KMS-11 (cell line): Measurements from ENCODE around the gene DUOX2.

Experiments used
- H2AFZ ChIP-seq: fragments of 200-600 bp; sonication (generic); 2 replicates; pipeline ENCODE4 v1.6.1; 2016; ENCODE audit warnings: antibody characterized with exemption, mixed run types, low read depth
- H3K27ac ChIP-seq: fragments of 200-600 bp; sonication (generic); 2 replicates; pipeline ENCODE4 v1.6.1; 2016; ENCODE audit warnings: mild to moderate bottlenecking, mixed run types
- H3K27me3 ChIP-seq: fragments of 200-600 bp; sonication (generic); 2 replicates; pipeline ENCODE4 v1.6.1; 2017; ENCODE audit warnings: mild to moderate bottlenecking, low read depth, mixed run types, moderate library complexity; ENCODE audit not compliant: insufficient read depth
- H3K36me3 ChIP-seq: fragments of 200-600 bp; sonication (generic); 2 replicates; pipeline ENCODE4 v1.6.1; 2017; ENCODE audit warnings: mild to moderate bottlenecking, mixed run types; ENCODE audit not compliant: insufficient read depth
- H3K4me1 ChIP-seq: fragments of 200-600 bp; sonication (generic); 2 replicates; pipeline ENCODE4 v1.6.1; 2016; ENCODE audit warnings: mild to moderate bottlenecking, low read depth, mixed run types; ENCODE audit not compliant: poor library complexity, severe bottlenecking
- H3K4me2 ChIP-seq: fragments of 200-600 bp; sonication (generic); 2 replicates; pipeline ENCODE4 v1.7.0; 2016; ENCODE audit warnings: mild to moderate bottlenecking, mixed run types
- H3K4me3 ChIP-seq: fragments of 200-600 bp; sonication (generic); IDR thresholded peaks from 2 replicates; pipeline ENCODE4 v1.6.1; 2017; ENCODE audit warnings: low read depth, low read length, mixed read lengths; ENCODE audit not compliant: insufficient read depth
- H3K79me2 ChIP-seq: fragments of 200-600 bp; sonication (generic); 2 replicates; pipeline ENCODE4 v1.6.1; 2016; ENCODE audit warnings: low read depth, mixed run types; ENCODE audit not compliant: insufficient read depth
- H3K9ac ChIP-seq: fragments of 200-600 bp; sonication (generic); 2 replicates; pipeline ENCODE4 v1.6.1; 2016; ENCODE audit warnings: mild to moderate bottlenecking, mixed run types
- H4K20me1 ChIP-seq: fragments of 200-600 bp; sonication (generic); 2 replicates; pipeline ENCODE4 v1.6.1; 2016; ENCODE audit warnings: mild to moderate bottlenecking, mixed run types; ENCODE audit not compliant: insufficient read depth
- CTCF ChIP-seq: fragments of 200-600 bp; sonication (generic); conservative IDR thresholded peaks from 2 replicates; pipeline ENCODE4 v1.6.1; 2017; ENCODE audit warnings: low read depth, mild to moderate bottlenecking, antibody characterized with exemption, low read length, moderate library complexity, mixed read lengths

The DUOX2 gene

DNA sequence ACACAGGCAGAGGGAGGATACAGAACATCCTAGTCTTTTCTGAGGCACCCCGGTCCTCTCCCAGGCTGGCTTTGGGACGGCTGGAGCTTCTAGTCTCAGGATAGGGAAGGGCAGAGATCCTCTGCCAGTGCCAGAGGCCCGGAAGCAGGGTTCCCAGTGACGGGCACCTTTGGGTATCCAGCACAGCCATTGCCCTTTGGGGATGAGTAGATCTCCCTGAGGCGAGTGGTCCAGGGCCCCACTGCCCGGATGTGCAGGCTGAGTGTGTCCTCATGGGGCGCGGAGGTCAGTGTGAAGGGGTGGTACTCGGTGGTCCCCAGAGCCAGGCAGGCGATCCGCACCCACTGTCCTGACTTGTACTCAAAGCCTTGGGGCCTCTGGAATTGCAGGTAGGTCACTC, 18.3 kb downstream of the DUOX2 start:
- no peak for TF ChIP-seq CTCF
- Histone ChIP-seq H3K9ac (no peak overlapping the region), H3K4me2 (no peak overlapping the region), H3K36me3 (no peaks in the 10 kb centered on the region), H2AFZ (no peak overlapping the region), H3K4me1 (no peaks in the 10 kb centered on the region), H3K27ac (no peak overlapping the region), H3K27me3 (no peaks in the 10 kb centered on the region), H3K79me2 (no peaks in the 10 kb centered on the region), H3K4me3 (no peak overlapping the region), H4K20me1 (no peaks in the 10 kb centered on the region)

- Histone ChIP-seq H4K20me1 (no peaks in the 10 kb centered on the region), H3K4me2 (no peak overlapping the region), H3K27ac (no peak overlapping the region), H3K27me3 (no peaks in the 10 kb centered on the region), H3K4me3 (no peak overlapping the region), H3K4me1 (no peaks in the 10 kb centered on the region), H3K79me2 (no peaks in the 10 kb centered on the region), H3K36me3 (no peaks in the 10 kb centered on the region), H2AFZ (no peak overlapping the region), H3K9ac (no peak overlapping the region)
- no peak for TF ChIP-seq CTCF
Measured at GRCh38 chr15:45094358-45094730, 19.6 kb downstream of the DUOX2 start.

DNA sequence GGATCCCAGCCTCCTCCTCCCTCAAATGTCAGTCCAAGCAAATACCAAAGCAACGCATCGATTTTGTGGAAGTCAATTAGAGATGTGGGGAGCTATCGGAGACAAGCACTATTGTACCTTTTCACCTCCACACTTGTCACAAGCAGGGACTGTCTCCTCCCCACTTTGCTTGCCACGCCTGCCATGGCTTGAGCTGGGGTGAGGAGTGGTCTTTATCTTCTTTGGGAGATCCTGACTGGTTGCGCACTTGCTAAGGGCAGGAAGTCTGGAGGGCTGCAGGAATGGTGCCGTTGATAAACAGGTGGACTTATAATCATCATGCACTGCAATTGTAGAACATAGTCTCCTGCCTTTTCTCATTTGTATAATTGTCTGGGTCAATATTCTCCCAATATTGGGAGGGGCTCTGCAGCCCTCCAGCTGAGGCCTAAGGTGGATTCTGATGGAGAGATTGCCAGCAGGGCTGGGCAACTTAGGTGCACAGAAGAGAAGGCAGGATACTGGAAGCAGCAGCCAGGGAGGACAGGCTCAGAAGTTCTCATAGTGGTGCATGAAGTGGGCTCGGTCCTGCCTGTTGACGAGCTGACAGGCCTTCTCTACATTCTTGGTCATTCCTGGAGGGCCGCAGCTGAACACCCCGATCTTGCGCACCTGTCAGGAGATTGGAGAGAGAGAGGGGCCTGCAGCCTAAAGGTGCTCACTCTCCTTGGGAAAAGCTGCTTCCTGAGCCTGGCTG, 20.2 kb downstream of the DUOX2 start:
- Histone ChIP-seq H3K9ac (no peak overlapping the region), H3K4me2 (no peak overlapping the region), H3K79me2 (no peaks in the 10 kb centered on the region), H4K20me1 (no peaks in the 10 kb centered on the region), H3K36me3 (no peaks in the 10 kb centered on the region), H3K4me1 (no peaks in the 10 kb centered on the region), H3K4me3 (no peak overlapping the region), H2AFZ (no peak overlapping the region), H3K27me3 (no peaks in the 10 kb centered on the region), H3K27ac (no peak overlapping the region)
- no peak for TF ChIP-seq CTCF

GRCh38 chr15:45093013-45093412, 21.0 kb downstream of the DUOX2 start:
- no peak overlapping the region for H2AFZ ChIP-seq
- no peaks in the 10 kb centered on the region for H3K36me3 ChIP-seq
- no peaks in the 10 kb centered on the region for H3K79me2 ChIP-seq
- no peak overlapping the region for H3K4me3 ChIP-seq
- no peak for TF ChIP-seq CTCF
- H3K4me2 ChIP-seq, result no peak overlapping the region
- H4K20me1 ChIP-seq, result no peaks in the 10 kb centered on the region
- no peak overlapping the region for H3K9ac ChIP-seq
- no peaks in the 10 kb centered on the region for H3K4me1 ChIP-seq
- H3K27me3 ChIP-seq, result no peaks in the 10 kb centered on the region
- H3K27ac ChIP-seq, result no peak overlapping the region
